Measurements from ENCODE around the gene SLC41A3.
"Not testable (repeated sequence)": the region's sequence is repeated elsewhere in the genome, so short reads cannot be mapped to it uniquely, and the experiment has no call there.

SLC41A3 gene

GRCh38 chr3:126081618-126082361, 2.1 kb downstream of the SLC41A3 start:
- DNase-seq: peak; percentile 6

GRCh38 chr3:126080970-126081369, 3.0 kb downstream of the SLC41A3 start:
- DNase-seq: no peak

- DNase-seq: no peak
Measured at GRCh38 chr3:126078866-126079265, 5.1 kb downstream of the SLC41A3 start.

GRCh38 chr3:126077754-126078153, 6.2 kb downstream of the SLC41A3 start:
- DNase-seq: no peak

GRCh38 chr3:126076140-126076539, 7.8 kb downstream of the SLC41A3 start:
- DNase-seq: no peak

- no peak for DNase-seq
Measured at GRCh38 chr3:126070146-126070545, 13.8 kb downstream of the SLC41A3 start.

- DNase-seq: no peak
Measured at GRCh38 chr3:126067959-126068358, 16.0 kb downstream of the SLC41A3 start.

- not testable (repeated sequence) for DNase-seq
Measured at GRCh38 chr3:126066676-126067075, 17.2 kb downstream of the SLC41A3 start.

GRCh38 chr3:126065876-126066275, 18.0 kb downstream of the SLC41A3 start:
- DNase-seq: no peak

- DNase-seq: no peak
Measured at GRCh38 chr3:126064627-126065258, 19.2 kb downstream of the SLC41A3 start.

- DNase-seq: no peak
Measured at GRCh38 chr3:126063358-126063965, 20.5 kb downstream of the SLC41A3 start.

GRCh38 chr3:126061301-126062032, 22.5 kb downstream of the SLC41A3 start:
- no peak for DNase-seq

GRCh38 chr3:126060613-126061145, 23.2 kb downstream of the SLC41A3 start:
- no peak for DNase-seq

GRCh38 chr3:126058666-126059065, 25.3 kb downstream of the SLC41A3 start:
- DNase-seq: no peak

GRCh38 chr3:126057936-126058335, 26.0 kb downstream of the SLC41A3 start:
- no peak for DNase-seq

- DNase-seq: no peak
Measured at GRCh38 chr3:126057501-126057819, 26.5 kb downstream of the SLC41A3 start.

GRCh38 chr3:126056681-126057500, 27.0 kb downstream of the SLC41A3 start:
- DNase-seq: no peak

- no peak for DNase-seq
Measured at GRCh38 chr3:126056088-126056487, 27.8 kb downstream of the SLC41A3 start.

GRCh38 chr3:126054870-126055269, 29.1 kb downstream of the SLC41A3 start:
- no peak for DNase-seq

- no peak for DNase-seq
Measured at GRCh38 chr3:126053949-126054569, 29.9 kb downstream of the SLC41A3 start.

GRCh38 chr3:126053513-126053912, 30.4 kb downstream of the SLC41A3 start:
- DNase-seq: no peak
